Keratinocyte (primary cell): ENCODE results near the gene MTSS2. TPM values are rescaled to one million over a fixed set of nuclear protein-coding genes. Genes with fewer than 3 reads are reported as not detected.

Experiments used
- DNase-seq: peaks from one replicate; pipeline ENCODE4 v3.0.0-alpha.2; 2011; ENCODE audit warnings: low read depth, missing footprints, low spot score
- FAIRE-seq: peaks from 2 replicates; lab custom pipeline; 2011; peaks lifted over from hg19 to GRCh38; lab: Jason Lieb, UNC
- H2AFZ ChIP-seq: 2 replicates; pipeline ENCODE4 v1.6.0; 2012; ENCODE audit warnings: low read length, control low read depth, inconsistent platforms; ENCODE audit not compliant: control insufficient read depth
- H3K27ac ChIP-seq: 2 replicates; pipeline ENCODE4 v1.5.1; 2011; ENCODE audit warnings: low read length; ENCODE audit not compliant: control insufficient read depth, insufficient read depth
- H3K27me3 ChIP-seq: 3 replicates; pipeline ENCODE4 v1.6.0; 2011; ENCODE audit warnings: low read length; ENCODE audit not compliant: control insufficient read depth, insufficient read depth; ENCODE audit errors: extremely low read depth
- H3K36me3 ChIP-seq, 2 experiments: 2 replicates in 1 of 2; 3 replicates in 1 of 2; pipeline ENCODE4 v1.5.1; 2011; ENCODE audit warnings: low read length in 2 of 2, mild to moderate bottlenecking in 1 of 2; ENCODE audit not compliant: control insufficient read depth in 2 of 2, insufficient read depth in 2 of 2; ENCODE audit errors: extremely low read depth in 1 of 2
- H3K4me1 ChIP-seq: 3 replicates; pipeline ENCODE4 v1.5.1; 2011; ENCODE audit warnings: low read length; ENCODE audit not compliant: control insufficient read depth, insufficient read depth; ENCODE audit errors: extremely low read depth
- H3K4me2 ChIP-seq: 3 replicates; pipeline ENCODE4 v1.6.0; 2011; ENCODE audit warnings: low read depth, low read length; ENCODE audit not compliant: control insufficient read depth, insufficient read depth; ENCODE audit errors: extremely low read depth
- H3K4me3 ChIP-seq, 3 experiments: fragments of 200-600 bp in 1 of 3; sonication (generic) in 1 of 3; 2 replicates in 2 of 3; 3 replicates in 1 of 3; pipeline ENCODE4 v1.5.1; 2011 to 2016; ENCODE audit warnings: low read length in 3 of 3, mild to moderate bottlenecking in 3 of 3, control low read depth in 2 of 3, inconsistent platforms in 1 of 3, low read depth in 1 of 3, mixed read lengths in 1 of 3, mixed run types in 1 of 3, moderate library complexity in 1 of 3; ENCODE audit not compliant: control insufficient read depth in 2 of 3, insufficient read depth in 2 of 3; ENCODE audit errors: extremely low read depth in 1 of 3
- H3K79me2 ChIP-seq: 2 replicates; pipeline ENCODE4 v1.6.0; 2012; ENCODE audit warnings: low read length; ENCODE audit not compliant: control insufficient read depth, insufficient read depth
- H3K9ac ChIP-seq: 3 replicates; pipeline ENCODE4 v1.6.0; 2011; ENCODE audit warnings: low read length; ENCODE audit not compliant: control insufficient read depth, insufficient read depth; ENCODE audit errors: extremely low read depth
- H3K9me1 ChIP-seq: 3 replicates; pipeline ENCODE4 v1.6.0; 2011; ENCODE audit warnings: low read length; ENCODE audit not compliant: control insufficient read depth, insufficient read depth; ENCODE audit errors: extremely low read depth
- H3K9me3 ChIP-seq: 2 replicates; pipeline ENCODE4 v1.5.1; 2012; ENCODE audit warnings: low read depth, low read length; ENCODE audit not compliant: control insufficient read depth
- H4K20me1 ChIP-seq: 3 replicates; pipeline ENCODE4 v1.6.0; 2011; ENCODE audit warnings: low read length; ENCODE audit not compliant: control insufficient read depth, insufficient read depth; ENCODE audit errors: extremely low read depth
- EZH2 ChIP-seq: IDR thresholded peaks from one replicate; pipeline ENCODE4 v1.6.1; 2012; ENCODE audit warnings: inconsistent platforms, mild to moderate bottlenecking, low read length, moderate library complexity
- dilution Hi-C: fragments of 300-500 bp; cut with MboI; formaldehyde crosslinking; loops from one replicate; pipeline ENCODE4 v1.7.0; 2020; ENCODE audit warnings: low sequenced_read_pairs; ENCODE audit not compliant: extremely low pct_ligation_motif_present
- polyA plus RNA-seq, 5 experiments: library from polyadenylated mRNA; depleted of rRNA in 3 of 5; stranded (reverse) in 3 of 5; stranded (forward) in 1 of 5; unstranded in 1 of 5; fragments of >200 nt; gene quantifications; 1 replicate in 1 of 5; 2 replicates in 3 of 5; 3 replicates in 1 of 5; pipeline versions ENCODE4 v1.2.1 to v1.2.3, GENCODE V29; 2011 to 2012; ENCODE audit warnings: missing spikeins in 2 of 5, low read depth in 1 of 5, low replicate concordance in 1 of 5
- TF ChIP-seq, protein P1 (sequence below), 3 experiments: IDR thresholded peaks in 1 of 3; conservative IDR thresholded peaks in 1 of 3; optimal IDR thresholded peaks in 1 of 3; 2 replicates in 2 of 3; 3 replicates in 1 of 3; pipeline versions ENCODE3 to v1.5.1; 2011; ENCODE audit warnings: low read length in 3 of 3, mild to moderate bottlenecking in 3 of 3, moderate library complexity in 2 of 3, control low read depth in 1 of 3, inconsistent platforms in 1 of 3; ENCODE audit not compliant: insufficient read depth in 2 of 3; ENCODE audit errors: extremely low read depth in 1 of 3

The MTSS2 gene
- polyA plus RNA-seq, 1 donor (not counting 4 experiments of a cell fraction or from before 2014, with no cell fraction given): 13.3 TPM

DNA sequence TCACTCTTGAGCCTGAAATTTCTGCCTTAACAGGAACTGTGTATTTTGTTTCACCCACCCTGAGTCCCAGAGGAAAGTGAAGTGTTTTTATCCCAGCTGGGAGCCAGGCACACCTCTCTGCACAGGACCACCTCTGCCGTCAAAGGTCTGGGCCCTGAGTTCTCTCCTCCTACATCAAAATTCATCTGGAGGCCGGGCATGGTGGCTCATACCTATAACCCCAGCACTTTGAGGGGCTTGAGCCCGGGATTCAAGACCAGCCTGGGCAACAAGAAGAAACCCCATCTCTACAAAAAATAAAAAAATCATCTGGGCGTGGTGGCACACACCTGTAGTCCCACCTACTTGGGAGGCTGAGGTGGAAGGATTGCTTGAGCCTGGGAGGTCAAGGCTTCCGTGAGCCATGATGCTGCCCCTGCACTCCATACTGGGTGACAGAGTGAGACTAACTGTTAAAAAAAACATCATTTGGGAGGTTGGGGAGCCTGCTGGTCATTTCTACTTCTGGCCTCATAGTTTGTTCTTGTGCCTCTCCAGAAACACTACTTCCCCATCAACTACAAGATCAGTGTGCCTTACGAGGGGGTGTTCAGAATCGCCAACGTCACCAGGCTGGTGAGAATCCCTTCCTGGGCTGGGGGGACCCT is 29.7 kb downstream of the MTSS2 start:
- Histone ChIP-seq H3K27ac (no peak overlapping the region), H3K4me3 (no peak overlapping the region), H3K9ac (no peak overlapping the region), H3K36me3 (no peaks in the 10 kb centered on the region), H3K9me1 (no peaks in the 10 kb centered on the region), H3K9me3 (no peaks in the 10 kb centered on the region), H3K4me1 (peaks cover 5% of the 10 kb centered on the region), H4K20me1 (peaks cover 3% of the 10 kb centered on the region), H3K79me2 (no peaks in the 10 kb centered on the region), H2AFZ (no peak overlapping the region), H3K27me3 (no peaks in the 10 kb centered on the region), H3K4me2 (no peak overlapping the region)
- FAIRE-seq: no peak
- DNase-seq: no peak
- TF ChIP-seq, protein P1, sequence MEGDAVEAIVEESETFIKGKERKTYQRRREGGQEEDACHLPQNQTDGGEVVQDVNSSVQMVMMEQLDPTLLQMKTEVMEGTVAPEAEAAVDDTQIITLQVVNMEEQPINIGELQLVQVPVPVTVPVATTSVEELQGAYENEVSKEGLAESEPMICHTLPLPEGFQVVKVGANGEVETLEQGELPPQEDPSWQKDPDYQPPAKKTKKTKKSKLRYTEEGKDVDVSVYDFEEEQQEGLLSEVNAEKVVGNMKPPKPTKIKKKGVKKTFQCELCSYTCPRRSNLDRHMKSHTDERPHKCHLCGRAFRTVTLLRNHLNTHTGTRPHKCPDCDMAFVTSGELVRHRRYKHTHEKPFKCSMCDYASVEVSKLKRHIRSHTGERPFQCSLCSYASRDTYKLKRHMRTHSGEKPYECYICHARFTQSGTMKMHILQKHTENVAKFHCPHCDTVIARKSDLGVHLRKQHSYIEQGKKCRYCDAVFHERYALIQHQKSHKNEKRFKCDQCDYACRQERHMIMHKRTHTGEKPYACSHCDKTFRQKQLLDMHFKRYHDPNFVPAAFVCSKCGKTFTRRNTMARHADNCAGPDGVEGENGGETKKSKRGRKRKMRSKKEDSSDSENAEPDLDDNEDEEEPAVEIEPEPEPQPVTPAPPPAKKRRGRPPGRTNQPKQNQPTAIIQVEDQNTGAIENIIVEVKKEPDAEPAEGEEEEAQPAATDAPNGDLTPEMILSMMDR (optimal IDR thresholded peaks at IDR 0.05 in 1 of 3, IDR thresholded peaks at IDR 0.05 in 1 of 3, conservative IDR thresholded peaks at IDR 0.05 in 1 of 3; ENCODE audit: extremely low read depth in 1 of 3, insufficient read depth in 2 of 3, low read length in 3 of 3): no peak
- TF ChIP-seq EZH2: no peak
- dilution Hi-C loops: no loop called here

DNA sequence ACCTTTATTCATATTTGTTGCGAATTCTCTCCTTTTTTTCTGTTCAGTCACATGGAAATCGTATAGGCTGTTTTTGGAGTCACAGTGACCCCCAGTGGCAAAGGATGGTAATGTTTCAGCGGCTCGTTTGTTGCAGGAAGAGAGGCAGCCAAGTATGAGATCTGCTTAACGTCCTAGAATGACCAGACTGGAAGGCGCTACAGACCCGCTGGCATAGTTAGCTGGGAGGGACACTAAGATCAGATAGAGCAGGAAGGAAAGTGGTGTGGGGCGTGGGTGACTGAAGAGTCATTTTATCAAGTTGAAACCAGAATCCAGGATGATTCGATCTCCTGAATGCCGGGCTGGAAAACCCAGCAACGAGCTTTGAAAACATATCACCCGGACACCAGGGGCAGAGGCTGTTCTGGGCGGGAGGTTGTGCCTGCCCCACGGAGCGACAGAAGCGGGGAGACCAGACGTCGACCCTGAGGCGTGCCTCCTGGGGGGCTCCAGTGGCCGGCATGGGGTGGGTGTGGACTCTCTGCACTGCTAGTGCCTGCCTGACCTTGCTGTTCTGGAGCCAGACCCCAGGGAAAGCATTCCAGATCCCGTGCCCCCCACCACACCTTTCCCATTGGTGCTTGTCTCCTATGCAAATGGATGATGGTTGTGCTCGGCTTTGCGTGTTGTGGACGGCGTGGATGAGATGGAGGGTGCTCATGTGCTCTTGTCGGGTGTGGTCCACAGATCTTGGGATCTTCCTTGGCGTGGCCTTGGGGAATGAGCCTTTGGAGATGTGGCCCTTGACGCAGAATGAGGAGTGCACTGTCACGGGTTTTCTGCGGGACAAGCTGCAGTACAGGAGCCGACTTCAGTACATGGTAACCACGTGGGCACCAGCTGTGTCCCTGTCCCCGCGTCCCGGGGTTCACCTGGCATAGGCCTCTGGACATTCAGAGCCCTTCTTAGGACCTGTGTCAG is 31.8 kb downstream of the MTSS2 start:
- dilution Hi-C loops: no loop called here
- H3K36me3 ChIP-seq: no peaks in the 10 kb centered on the region
- H3K4me3 ChIP-seq: peak overlapping the region in 2 of 3 experiments; percentile 43 to 65
- H3K27me3 ChIP-seq: no peaks in the 10 kb centered on the region
- H3K4me1 ChIP-seq: peaks cover 5% of the 10 kb centered on the region
- peak; percentile 36 for DNase-seq
- H3K4me2 ChIP-seq: peak overlapping the region; percentile 89
- TF ChIP-seq EZH2: no peak
- TF ChIP-seq, protein P1 (optimal IDR thresholded peaks at IDR 0.05 in 1 of 3, IDR thresholded peaks at IDR 0.05 in 1 of 3, conservative IDR thresholded peaks at IDR 0.05 in 1 of 3; ENCODE audit: extremely low read depth in 1 of 3, insufficient read depth in 2 of 3, low read length in 3 of 3): peak; percentile 67 to 89 (median 82)
- H3K9me3 ChIP-seq: no peaks in the 10 kb centered on the region
- no peak overlapping the region for H3K27ac ChIP-seq
- FAIRE-seq: peak; percentile 91
- H3K9ac ChIP-seq: peak overlapping the region; percentile 61
- H4K20me1 ChIP-seq: peaks cover 3% of the 10 kb centered on the region
- H3K9me1 ChIP-seq: no peaks in the 10 kb centered on the region
- H3K79me2 ChIP-seq: no peaks in the 10 kb centered on the region
- H2AFZ ChIP-seq: peak overlapping the region; percentile 99
